Activated naive CD4-positive, alpha-beta T cell treated with anti-CD3 and anti-CD28 coated beads, Interleukin-2, amount 50 U/mL, for 72 hours (primary cell): Measurements from ENCODE around the gene ENOX1. TPM values are rescaled to one million over a fixed set of nuclear protein-coding genes. Genes with fewer than 3 reads are reported as not detected.
A peak's percentile ranks its signal among the peaks of the same experiment; 100 is the strongest.
"Not testable (repeated sequence)": the region's sequence is repeated elsewhere in the genome, so short reads cannot be mapped to it uniquely, and the experiment has no call there.

ENCODE experiments used
- ATAC-seq, 2 donors: fragments of 150-1000 bp; cut with Tn5 transposase; 2 replicates each; pipeline ENCODE4 v1.10.0; 2021; ENCODE audit warnings: mild to moderate bottlenecking in 2 of 2, moderate library complexity in 2 of 2
- DNase-seq, 2 donors: peaks; one replicate each; pipeline ENCODE4 v3.0.0; 2021 to 2022; ENCODE audit warnings: low spot score in 2 of 2
- H3K27ac Mint-ChIP-seq, 2 donors: one replicate each; pipeline ENCODE4 v1.8.0; 2022; ENCODE audit warnings: mild to moderate bottlenecking in 2 of 2, mixed read lengths in 2 of 2
- H3K36me3 Mint-ChIP-seq, 2 donors: one replicate each; pipeline ENCODE4 v1.8.0; 2022; ENCODE audit warnings: mixed read lengths in 2 of 2
- H3K9me3 Mint-ChIP-seq, 2 donors: one replicate each; pipeline ENCODE4 v1.8.0; 2022; ENCODE audit warnings: mixed read lengths in 2 of 2
- total RNA-seq, 2 donors: library from RNA; stranded (reverse); gene quantifications; one replicate each; pipeline ENCODE4 v1.2.3, GENCODE V29; 2022

The ENOX1 gene
- total RNA-seq, 2 donors from 2014 or later = 1.8 TPM; not detected in 1

- DNase-seq (no peak), ATAC-seq (no peak)
- Mint-ChIP-seq H3K36me3 (no peaks in the 10 kb centered on the region), H3K9me3 (peaks cover 0 to 4% of the 10 kb centered on the region in 2 donors), H3K27ac (no peak overlapping the region)
These were observed 586.0 kb downstream of the ENOX1 start for GRCh38 chr13:43200736-43201135.

GRCh38 chr13:43200307-43200706 lies 586.5 kb downstream of the ENOX1 start:
- Mint-ChIP-seq H3K27ac (no peak overlapping the region), H3K9me3 (peaks cover 0 to 4% of the 10 kb centered on the region in 2 donors), H3K36me3 (no peaks in the 10 kb centered on the region)
- ATAC-seq (no peak), DNase-seq (no peak)

GRCh38 chr13:43196750-43197370 lies 589.9 kb downstream of the ENOX1 start:
- Mint-ChIP-seq H3K36me3 (no peaks in the 10 kb centered on the region), H3K27ac (no peak overlapping the region), H3K9me3 (no peaks in the 10 kb centered on the region)
- no peak for ATAC-seq
- DNase-seq = no peak

- H3K27ac Mint-ChIP-seq = no peak overlapping the region
- ATAC-seq (no peak), DNase-seq (no peak)
- H3K36me3 Mint-ChIP-seq = no peaks in the 10 kb centered on the region
- no peaks in the 10 kb centered on the region for H3K9me3 Mint-ChIP-seq
These were observed 590.6 kb downstream of the ENOX1 start for GRCh38 chr13:43196086-43196621.

GRCh38 chr13:43195551-43195950 lies 591.2 kb downstream of the ENOX1 start:
- no peaks in the 10 kb centered on the region for H3K36me3 Mint-ChIP-seq
- H3K9me3 Mint-ChIP-seq = no peaks in the 10 kb centered on the region
- H3K27ac Mint-ChIP-seq = no peak overlapping the region
- ATAC-seq = no peak
- no peak for DNase-seq

- DNase-seq (no peak), ATAC-seq (no peak)
- Mint-ChIP-seq H3K9me3 (no peaks in the 10 kb centered on the region), H3K27ac (no peak overlapping the region), H3K36me3 (no peaks in the 10 kb centered on the region)
These were observed 591.7 kb downstream of the ENOX1 start for GRCh38 chr13:43195112-43195511.

GRCh38 chr13:43193789-43194420 lies 592.9 kb downstream of the ENOX1 start:
- no peak for DNase-seq
- Mint-ChIP-seq H3K9me3 (no peaks in the 10 kb centered on the region), H3K36me3 (no peaks in the 10 kb centered on the region), H3K27ac (no peak overlapping the region)
- no peak for ATAC-seq

- DNase-seq (no peak), ATAC-seq (no peak)
- Mint-ChIP-seq H3K36me3 (no peaks in the 10 kb centered on the region), H3K27ac (no peak overlapping the region), H3K9me3 (no peaks in the 10 kb centered on the region)
These were observed 595.2 kb downstream of the ENOX1 start for GRCh38 chr13:43191546-43191945.

- H3K27ac Mint-ChIP-seq = no peak overlapping the region
- no peak for ATAC-seq
- no peaks in the 10 kb centered on the region for H3K36me3 Mint-ChIP-seq
- peaks cover 0 to 2% of the 10 kb centered on the region in 2 donors for H3K9me3 Mint-ChIP-seq
- no peak for DNase-seq
These were observed 601.5 kb downstream of the ENOX1 start for GRCh38 chr13:43185226-43185625.

GRCh38 chr13:43180837-43181236 lies 605.9 kb downstream of the ENOX1 start:
- ATAC-seq = no peak

GRCh38 chr13:43180036-43180660 lies 606.6 kb downstream of the ENOX1 start:
- no peaks in the 10 kb centered on the region for H3K36me3 Mint-ChIP-seq
- H3K9me3 Mint-ChIP-seq = peaks cover 0 to 6% of the 10 kb centered on the region in 2 donors
- H3K27ac Mint-ChIP-seq = no peak overlapping the region
- ATAC-seq = no peak
- DNase-seq = no peak

More at GRCh38 chr13:43180837-43181236, 605.9 kb downstream of the ENOX1 start:
- Mint-ChIP-seq H3K9me3 (peaks cover 0 to 6% of the 10 kb centered on the region in 2 donors), H3K36me3 (no peaks in the 10 kb centered on the region), H3K27ac (no peak overlapping the region)
- DNase-seq = no peak

- no peaks in the 10 kb centered on the region for H3K36me3 Mint-ChIP-seq
- ATAC-seq (no peak), DNase-seq (no peak)
- no peak overlapping the region for H3K27ac Mint-ChIP-seq
- no peaks in the 10 kb centered on the region for H3K9me3 Mint-ChIP-seq
These were observed 615.3 kb downstream of the ENOX1 start for GRCh38 chr13:43171489-43171888.

- no peak for ATAC-seq
- Mint-ChIP-seq H3K27ac (no peak overlapping the region), H3K36me3 (peaks cover 3 to 4% of the 10 kb centered on the region in 2 donors), H3K9me3 (no peaks in the 10 kb centered on the region)
- no peak for DNase-seq
These were observed 616.3 kb downstream of the ENOX1 start for GRCh38 chr13:43170506-43170905.

GRCh38 chr13:43168434-43168833 lies 618.3 kb downstream of the ENOX1 start:
- not testable (repeated sequence) for H3K27ac Mint-ChIP-seq, DNase-seq, ATAC-seq, H3K36me3 Mint-ChIP-seq, H3K9me3 Mint-ChIP-seq

GRCh38 chr13:43167731-43168130 lies 619.0 kb downstream of the ENOX1 start:
- Mint-ChIP-seq H3K9me3 (no peaks in the 10 kb centered on the region), H3K27ac (peak overlapping the region in 1 of 2 donors; percentile 26), H3K36me3 (peaks cover 6 to 7% of the 10 kb centered on the region in 2 donors)
- DNase-seq (no peak), ATAC-seq (no peak)

GRCh38 chr13:43166644-43167457 lies 619.9 kb downstream of the ENOX1 start:
- DNase-seq = no peak
- H3K9me3 Mint-ChIP-seq = no peaks in the 10 kb centered on the region
- H3K27ac Mint-ChIP-seq = no peak overlapping the region
- no peak for ATAC-seq
- H3K36me3 Mint-ChIP-seq = peaks cover 6 to 7% of the 10 kb centered on the region in 2 donors
